Dendritic cell treated with granulocyte-macrophage colony-stimulating factor and Interleukin-4, amounts not matched to agents 40 ng/mL and 50 ng/mL, for 4 days (primary cell): ENCODE data around the gene BBS9.
"Not testable (repeated sequence)": the region's sequence is repeated elsewhere in the genome, so short reads cannot be mapped to it uniquely, and the experiment has no call there.

ENCODE experiments used
- H3K27ac Mint-ChIP-seq: one replicate; pipeline ENCODE4 v1.8.0; 2022; ENCODE audit warnings: mild to moderate bottlenecking, mixed read lengths
- H3K27me3 Mint-ChIP-seq: one replicate; pipeline ENCODE4 v1.8.0; 2022; ENCODE audit warnings: mild to moderate bottlenecking, mixed read lengths
- H3K36me3 Mint-ChIP-seq: one replicate; pipeline ENCODE4 v1.8.0; 2022; ENCODE audit warnings: low read depth, mixed read lengths
- H3K4me1 Mint-ChIP-seq: one replicate; pipeline ENCODE4 v1.8.0; 2022; ENCODE audit warnings: low read depth, mixed read lengths
- H3K4me3 Mint-ChIP-seq: one replicate; pipeline ENCODE4 v1.8.0; 2022; ENCODE audit warnings: mild to moderate bottlenecking, moderate library complexity, mixed read lengths
- H3K9me3 Mint-ChIP-seq: one replicate; pipeline ENCODE4 v1.8.0; 2022; ENCODE audit warnings: mixed read lengths
- intact Hi-C: fragments of 100-400 bp; cut with micrococcal nuclease; formaldehyde crosslinking; loops from one replicate; pipeline ENCODE4 v1.15.0; 2022

Gene BBS9

DNA sequence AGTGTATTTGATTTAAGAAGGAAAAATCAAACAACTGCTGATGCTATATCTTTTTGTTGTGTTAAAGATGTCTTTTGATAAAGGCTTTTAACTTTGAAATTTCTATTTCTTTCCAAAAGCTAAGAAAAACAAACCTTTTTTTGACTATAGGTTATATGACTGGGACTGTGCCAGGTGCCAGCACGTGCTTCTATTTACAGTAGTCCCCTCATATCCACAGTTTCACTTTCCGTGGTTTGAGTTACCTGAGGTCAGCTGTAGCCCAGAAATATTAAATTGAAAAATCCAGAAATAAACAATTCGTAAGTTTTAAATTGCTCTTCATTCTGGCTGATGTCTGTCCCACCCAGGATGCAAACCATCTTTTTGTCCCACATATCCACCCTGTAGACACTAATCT lies 104.3 kb downstream of the BBS9 start:
- H3K27ac Mint-ChIP-seq, result no peak overlapping the region
- no peaks in the 10 kb centered on the region for H3K27me3 Mint-ChIP-seq
- no peaks in the 10 kb centered on the region for H3K36me3 Mint-ChIP-seq
- H3K4me3 Mint-ChIP-seq, result no peak overlapping the region
- H3K4me1 Mint-ChIP-seq, result no peaks in the 10 kb centered on the region
- intact Hi-C loops, result no loop called here
- H3K9me3 Mint-ChIP-seq, result no peaks in the 10 kb centered on the region

DNA sequence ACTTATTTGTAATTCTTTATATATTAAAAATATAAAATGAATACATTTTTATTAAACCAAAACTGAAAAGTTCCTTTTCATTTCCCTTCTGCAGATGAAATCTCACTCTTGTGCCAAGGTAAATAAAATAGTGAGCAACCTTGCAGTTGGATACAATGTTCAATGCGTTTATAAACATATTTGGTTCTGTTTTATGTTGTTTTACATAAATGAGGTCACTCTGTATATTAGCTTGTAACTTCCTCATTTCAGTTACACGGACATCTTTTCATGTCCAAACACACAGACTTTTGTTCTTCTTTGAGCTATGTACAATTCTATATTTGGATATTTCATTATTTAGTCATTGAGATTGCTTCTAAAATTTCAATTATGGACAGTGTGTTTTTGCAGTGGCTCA lies 107.7 kb downstream of the BBS9 start:
- Mint-ChIP-seq H3K4me1 (no peaks in the 10 kb centered on the region), H3K9me3 (no peaks in the 10 kb centered on the region), H3K27ac (no peak overlapping the region), H3K27me3 (no peaks in the 10 kb centered on the region), H3K4me3 (no peak overlapping the region), H3K36me3 (no peaks in the 10 kb centered on the region)
- intact Hi-C loops, result no loop called here

- Mint-ChIP-seq H3K36me3 (no peaks in the 10 kb centered on the region), H3K4me3 (no peak overlapping the region), H3K4me1 (no peaks in the 10 kb centered on the region), H3K9me3 (no peaks in the 10 kb centered on the region), H3K27me3 (no peaks in the 10 kb centered on the region), H3K27ac (no peak overlapping the region)
- intact Hi-C loops, result loop anchor here (5.0 to 10.0 kb wide), 3 partner anchors 511 to 689 kb away; no protein-coding TSS in a partner anchor
These were observed 114.0 kb downstream of the BBS9 start for GRCh38 chr7:33243319-33243881.

DNA sequence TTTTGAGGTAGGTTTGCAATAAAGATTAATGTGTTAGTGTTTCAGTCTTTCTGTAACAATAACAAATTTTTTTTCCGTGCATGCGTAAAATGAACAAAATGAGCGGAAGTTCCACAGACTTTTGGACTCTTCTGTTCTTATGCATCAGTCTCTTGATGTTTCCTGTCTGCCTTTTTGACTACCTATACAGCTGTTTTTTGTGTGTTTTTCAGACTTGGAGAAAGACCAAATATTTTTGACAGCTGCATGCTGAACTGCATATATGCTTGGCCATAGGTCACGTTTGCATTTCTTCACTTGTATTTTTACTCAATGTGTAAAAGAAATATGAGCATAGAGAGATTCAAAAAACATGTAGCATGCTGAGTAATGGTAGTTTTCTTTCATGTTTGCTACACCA lies 119.3 kb downstream of the BBS9 start:
- no peak overlapping the region for H3K4me3 Mint-ChIP-seq
- H3K27ac Mint-ChIP-seq, result no peak overlapping the region
- H3K4me1 Mint-ChIP-seq, result no peaks in the 10 kb centered on the region
- no peaks in the 10 kb centered on the region for H3K9me3 Mint-ChIP-seq
- intact Hi-C loops, result loop anchor here (10.0 kb wide), 2 partner anchors 506 to 646 kb away; no protein-coding TSS in a partner anchor
- H3K36me3 Mint-ChIP-seq, result no peaks in the 10 kb centered on the region
- no peaks in the 10 kb centered on the region for H3K27me3 Mint-ChIP-seq

GRCh38 chr7:33250421-33250871 lies 121.1 kb downstream of the BBS9 start:
- intact Hi-C loops, result no loop called here
- H3K27me3 Mint-ChIP-seq, result no peaks in the 10 kb centered on the region
- no peak overlapping the region for H3K4me3 Mint-ChIP-seq
- no peaks in the 10 kb centered on the region for H3K4me1 Mint-ChIP-seq
- no peaks in the 10 kb centered on the region for H3K36me3 Mint-ChIP-seq
- H3K27ac Mint-ChIP-seq, result no peak overlapping the region
- H3K9me3 Mint-ChIP-seq, result no peaks in the 10 kb centered on the region

GRCh38 chr7:33251301-33251700 lies 121.9 kb downstream of the BBS9 start:
- Mint-ChIP-seq H3K4me1 (no peaks in the 10 kb centered on the region), H3K4me3 (no peak overlapping the region), H3K36me3 (no peaks in the 10 kb centered on the region), H3K27me3 (no peaks in the 10 kb centered on the region), H3K9me3 (no peaks in the 10 kb centered on the region), H3K27ac (no peak overlapping the region)
- intact Hi-C loops, result no loop called here

DNA sequence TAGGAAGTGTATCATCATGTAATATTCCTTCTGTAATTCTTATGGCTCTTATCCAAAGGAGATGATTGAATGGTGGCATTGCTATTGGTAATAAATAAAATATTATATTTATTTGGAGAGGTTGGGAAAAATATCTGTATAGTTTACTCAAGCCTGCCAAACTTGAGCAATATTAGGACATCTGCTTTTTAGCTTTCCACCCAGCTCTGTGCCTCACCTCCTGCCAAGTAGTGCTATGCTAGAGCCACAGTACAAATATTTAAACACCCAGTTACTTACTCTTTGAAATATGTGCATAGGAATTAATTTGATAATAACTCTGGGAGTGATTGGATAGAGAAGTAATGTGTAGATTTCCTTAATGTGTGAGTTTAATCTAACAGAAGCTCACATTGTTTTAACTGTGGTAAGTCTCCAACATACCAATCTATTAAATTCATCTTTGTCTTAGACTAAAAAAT lies 129.2 kb downstream of the BBS9 start:
- H3K36me3 Mint-ChIP-seq, result no peaks in the 10 kb centered on the region
- H3K4me3 Mint-ChIP-seq, result no peak overlapping the region
- no peaks in the 10 kb centered on the region for H3K27me3 Mint-ChIP-seq
- intact Hi-C loops, result no loop called here
- no peaks in the 10 kb centered on the region for H3K4me1 Mint-ChIP-seq
- no peak overlapping the region for H3K27ac Mint-ChIP-seq
- no peaks in the 10 kb centered on the region for H3K9me3 Mint-ChIP-seq

GRCh38 chr7:33261585-33261984 lies 132.2 kb downstream of the BBS9 start:
- no peak overlapping the region for H3K27ac Mint-ChIP-seq
- H3K4me3 Mint-ChIP-seq, result no peak overlapping the region

DNA sequence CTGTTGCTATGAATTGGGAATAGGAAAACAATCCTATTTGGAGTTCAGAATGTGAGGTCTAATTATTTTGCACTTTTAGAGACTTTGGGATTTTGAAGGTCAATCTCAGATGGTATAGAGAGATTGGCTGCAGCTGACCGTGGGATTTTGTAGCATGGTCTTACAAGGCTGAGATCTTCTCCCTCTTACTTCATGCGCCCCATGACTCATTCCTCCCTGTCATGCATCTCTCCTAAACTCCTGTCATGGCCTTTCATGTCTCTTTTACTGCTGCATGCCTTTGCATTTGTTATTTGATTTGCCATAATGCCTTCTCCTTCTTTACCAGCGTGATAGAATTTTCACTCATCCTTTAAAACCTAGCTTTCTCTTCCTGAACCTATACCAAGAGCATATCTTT lies 133.1 kb downstream of the BBS9 start:
- no peaks in the 10 kb centered on the region for H3K9me3 Mint-ChIP-seq
- H3K27ac Mint-ChIP-seq, result no peak overlapping the region
- intact Hi-C loops, result no loop called here
- no peaks in the 10 kb centered on the region for H3K27me3 Mint-ChIP-seq
- no peak overlapping the region for H3K4me3 Mint-ChIP-seq
- H3K36me3 Mint-ChIP-seq, result no peaks in the 10 kb centered on the region
- no peaks in the 10 kb centered on the region for H3K4me1 Mint-ChIP-seq

More at GRCh38 chr7:33261585-33261984, 132.2 kb downstream of the BBS9 start:
- Mint-ChIP-seq H3K4me1 (no peaks in the 10 kb centered on the region), H3K36me3 (no peaks in the 10 kb centered on the region), H3K9me3 (no peaks in the 10 kb centered on the region), H3K27me3 (no peaks in the 10 kb centered on the region)
- intact Hi-C loops, result no loop called here

DNA sequence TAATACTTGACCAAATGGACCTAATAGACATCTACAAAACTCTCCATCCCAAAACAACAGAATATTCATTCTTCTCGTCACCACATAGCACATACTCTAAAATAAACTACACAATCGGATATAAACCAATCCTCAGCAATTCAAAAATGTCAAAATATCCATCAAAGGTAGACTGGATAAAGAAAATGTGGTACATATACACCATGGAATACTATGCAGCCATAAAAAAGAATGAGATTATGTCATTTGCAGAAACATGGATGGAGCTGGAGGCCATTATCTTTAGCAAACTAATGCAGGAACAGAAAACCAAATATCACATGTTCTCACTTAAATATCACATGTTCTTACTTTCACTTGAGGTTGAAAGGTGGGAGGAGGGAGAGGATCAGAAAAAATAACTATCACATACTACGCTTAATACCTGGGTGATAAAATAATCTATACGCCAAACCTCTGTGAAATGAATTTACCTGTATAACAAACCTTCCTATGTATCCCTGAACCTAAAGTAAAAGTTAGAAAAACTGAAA lies 142.5 kb downstream of the BBS9 start:
- H3K27me3 Mint-ChIP-seq, intact Hi-C loops, H3K4me1 Mint-ChIP-seq, H3K36me3 Mint-ChIP-seq, H3K27ac Mint-ChIP-seq, H3K4me3 Mint-ChIP-seq: not testable (repeated sequence)
- H3K9me3 Mint-ChIP-seq, result peaks cover 30% of the 10 kb centered on the region

- Mint-ChIP-seq H3K4me1 (no peaks in the 10 kb centered on the region), H3K36me3 (peaks cover 6% of the 10 kb centered on the region), H3K4me3 (no peak overlapping the region), H3K27ac (no peak overlapping the region), H3K9me3 (peaks cover 40% of the 10 kb centered on the region), H3K27me3 (no peaks in the 10 kb centered on the region)
- intact Hi-C loops, result no loop called here
These were observed 144.0 kb downstream of the BBS9 start for GRCh38 chr7:33273356-33273755.

GRCh38 chr7:33276325-33276724 lies 147.0 kb downstream of the BBS9 start:
- Mint-ChIP-seq H3K4me1 (no peaks in the 10 kb centered on the region), H3K9me3 (peaks cover 26% of the 10 kb centered on the region), H3K36me3 (no peaks in the 10 kb centered on the region), H3K27ac (no peak overlapping the region), H3K27me3 (no peaks in the 10 kb centered on the region), H3K4me3 (no peak overlapping the region)
- intact Hi-C loops, result no loop called here

- H3K27ac Mint-ChIP-seq, result no peak overlapping the region
- no peaks in the 10 kb centered on the region for H3K36me3 Mint-ChIP-seq
- peaks cover 22% of the 10 kb centered on the region for H3K9me3 Mint-ChIP-seq
- no peaks in the 10 kb centered on the region for H3K4me1 Mint-ChIP-seq
- intact Hi-C loops, result no loop called here
- H3K27me3 Mint-ChIP-seq, result no peaks in the 10 kb centered on the region
- no peak overlapping the region for H3K4me3 Mint-ChIP-seq
These were observed 147.4 kb downstream of the BBS9 start for GRCh38 chr7:33276729-33277128.

GRCh38 chr7:33278095-33278494 lies 148.7 kb downstream of the BBS9 start:
- Mint-ChIP-seq H3K36me3 (no peaks in the 10 kb centered on the region), H3K27ac (no peak overlapping the region), H3K9me3 (peaks cover 17% of the 10 kb centered on the region), H3K4me3 (no peak overlapping the region), H3K4me1 (no peaks in the 10 kb centered on the region), H3K27me3 (no peaks in the 10 kb centered on the region)
- intact Hi-C loops, result no loop called here

DNA sequence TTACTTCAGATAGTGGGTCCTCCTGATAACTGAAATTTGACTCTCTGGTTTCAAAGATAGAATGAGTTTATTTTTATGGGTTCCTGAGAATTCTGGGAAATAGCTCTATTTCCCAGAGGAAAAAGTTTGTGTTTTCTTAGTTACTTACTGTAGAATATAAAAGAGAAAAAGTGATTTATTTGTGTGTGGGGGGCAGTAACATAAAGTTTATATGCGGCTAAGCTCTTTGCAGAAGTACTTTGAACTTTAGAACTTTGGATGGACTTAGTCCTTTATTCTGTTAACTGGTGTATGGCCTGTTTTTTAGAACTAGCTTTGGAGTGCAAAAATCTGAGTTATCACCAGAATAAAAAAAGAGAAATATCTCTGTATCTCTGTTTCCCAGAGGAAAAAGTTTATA lies 157.1 kb downstream of the BBS9 start:
- Mint-ChIP-seq H3K4me3 (no peak overlapping the region), H3K9me3 (peaks cover 12% of the 10 kb centered on the region), H3K27me3 (no peaks in the 10 kb centered on the region), H3K4me1 (no peaks in the 10 kb centered on the region), H3K27ac (no peak overlapping the region), H3K36me3 (no peaks in the 10 kb centered on the region)
- intact Hi-C loops, result no loop called here
